Heart right ventricle (tissue), 16 donors: ENCODE measurements around the gene DEDD2. TPM values are rescaled to one million over a fixed set of nuclear protein-coding genes. Genes with fewer than 3 reads are reported as not detected.
A peak's percentile ranks its signal among the peaks of the same experiment; 100 is the strongest.

Experiments used
- ATAC-seq, 8 donors: fragments of 200-7000 bp; cut with Tn5 transposase; one replicate each; pipeline ENCODE4 v1.9.1; 2020; ENCODE audit warnings: mild to moderate bottlenecking in 8 of 8, moderate library complexity in 8 of 8, moderate number of reproducible peaks in 1 of 8
- DNase-seq, 2 donors: peaks; one replicate each; pipeline ENCODE4 v3.0.0-alpha.2; 2020
- H3K27ac ChIP-seq, 10 donors: fragments of 200-600 bp; sonication (generic) in 2 of 10; one replicate each; pipeline versions ENCODE4 v1.5.0 to v1.8.0; 2020 to 2022; ENCODE audit warnings: mild to moderate bottlenecking in 3 of 10
- H3K27me3 ChIP-seq, 7 donors: fragments of 200-600 bp; one replicate each; pipeline ENCODE4 v1.8.0; 2021 to 2022; ENCODE audit warnings: mild to moderate bottlenecking in 2 of 7
- H3K36me3 ChIP-seq, 9 donors: fragments of 200-600 bp; sonication (generic) in 1 of 9; one replicate each; pipeline versions ENCODE4 v1.5.0 to v1.8.0; 2020 to 2022; ENCODE audit warnings: mild to moderate bottlenecking in 2 of 9
- H3K4me1 ChIP-seq, 9 donors: fragments of 200-600 bp; sonication (generic) in 1 of 9; one replicate each; pipeline versions ENCODE4 v1.5.0 to v1.8.0; 2020 to 2022; ENCODE audit warnings: mild to moderate bottlenecking in 4 of 9
- H3K4me3 ChIP-seq, 10 donors: fragments of 200-600 bp; sonication (generic) in 2 of 10; one replicate each; pipeline versions ENCODE4 v1.5.0 to v1.8.0; 2020 to 2022; ENCODE audit warnings: mild to moderate bottlenecking in 7 of 10, moderate library complexity in 2 of 10
- H3K9me3 ChIP-seq, 11 donors: fragments of 200-600 bp in 10 of 11; sonication (generic) in 2 of 11; one replicate each; pipeline versions ENCODE4 v1.5.0 to v1.8.0; 2013 to 2022; ENCODE audit warnings: mild to moderate bottlenecking in 2 of 11, control low read depth in 1 of 11, moderate library complexity in 1 of 11
- CTCF ChIP-seq, 9 donors: fragments of 200-600 bp; sonication (generic) in 2 of 9; IDR thresholded peaks; one replicate each; pipeline versions ENCODE4 v1.5.0 to v1.8.0; 2021 to 2022; ENCODE audit warnings: antibody characterized with exemption in 9 of 9, mild to moderate bottlenecking in 5 of 9, moderate library complexity in 1 of 9
- WGBS, 2 donors: extraction: QIAGEN DNeasy Blood & Tissue Kit; methylation state at CpG; one replicate each; pipeline ENCODE4 v1.1.7; 2013; ENCODE audit warnings: inconsistent platforms in 1 of 2; 5-methylcytosine and 5-hydroxymethylcytosine counted together
- intact Hi-C, 10 donors: fragments of 100-400 bp; cut with DNase I; formaldehyde crosslinking; loops; one replicate each; pipeline versions ENCODE4 v1.11.1 to v1.14.2; 2022
- polyA plus RNA-seq, 2 donors: library from polyadenylated mRNA; stranded (reverse); fragments of 200-250 nt; gene quantifications; one replicate each; pipeline ENCODE4 v1.2.3, GENCODE V29; 2013
- total RNA-seq, 10 donors: library from RNA; stranded (reverse); fragmentation: NEBNext Ultra II Directional in 3 of 10; extraction: Animal tissue kit (Norgen Biotek cat#: 25700) in 3 of 10; gene quantifications; one replicate each; pipeline versions ENCODE4 v1.2.1 to v1.2.4, GENCODE V29; 2021 to 2023
- donor health status: Arrhythmogenic right ventricular cardiomyopathy.
- donor health status: ischemic (EF 13 %, LVEDD 7.1; RV severe dilation, severe dysfunction).
- donor health status: healthy with polysubstance abuse.
- donor health status: DM: no; HTN: yes; CAD: no.
- donor health status: DM: no; HTN: no; CAD: no.
- donor health status: ischemic (EF 25% LVEDD 6.9; RV normal size, moderate dysfunction).
- donor health status: ischemic (EF 25% LVEDD 5.7; RV mildly dilated, moderate dysfunction).
- donor health status: healthy.
- donor health status: DM: yes; HTN: yes; CAD: no.
- donor health status: Ischemic cardiomyopathy.
- donor health status: ischemic (EF 35%, LVEDD 5.7; RV mildly dilated, moderate dysfunction).
- donor health status: nonischemic (EF 11% LVEDD 7.7; RV severe dilation, severe dysfunction).
- donor health status: DM: yes; HTN: yes; CAD: no.
- donor health status: PGD.
- donor health status: ischemic (EF 29% LVEDD 5.4; RV normal size, mild dysfunction).
- donor health status: nonischemic (EF 23%, LVEDD 6.1; RV moderate dilation, normal function).

DEDD2 gene
- total and polyA plus RNA-seq, 12 donors = 9.8 to 20.5 (median 12.6) TPM

GRCh38 chr19:42242512-42243409, 25.3 kb upstream of the DEDD2 start, which contains the start of gene GSK3A:
GSK3A (minus strand) TSS chr19:42242602; CDS start chr19:42242465, 137 bp downstream.
- intact Hi-C loops = loop anchor here in 2 of 10 donors (1.0 to 10.0 kb wide), 3 partner anchors 22 to 192 kb away; partner anchors contain the start of genes MEGF8 (in 1 of the 2) and ZNF526 (in 1 of the 2)
- Histone ChIP-seq H3K27ac (peak within 1 kb of the TSS; percentile 81 to 100 (median 90)), H3K36me3 (peaks cover 0 to 38% (median 0%) of the 10 kb centered on the region in 9 donors), H3K4me3 (peak within 1 kb of the TSS; percentile 76 to 95 (median 86)), H3K9me3 (no peaks in the 10 kb centered on the region), H3K4me1 (peaks cover 17 to 71% (median 57%) of the 10 kb centered on the region in 9 donors), H3K27me3 (no peaks in the 10 kb centered on the region)
- peak; percentile 97 to 99 for DNase-seq
- peak; percentile 84 to 93 (median 90) for ATAC-seq
- 0% methylated on average over 70 to 76 of the region's 76 CpGs for WGBS, 2 donors
- peak in 3 of 9 donors; percentile 11 to 40 (median 18) for TF ChIP-seq CTCF (IDR thresholded peaks at IDR 0.05)

- intact Hi-C loops = loop anchor here in 2 of 10 donors (1.0 to 10.0 kb wide), 2 partner anchors 22 to 193 kb away; partner anchors contain the start of gene ZNF526 (in 1 of the 2)
- H3K4me3 ChIP-seq = peak overlapping the region; percentile 76 to 95 (median 86)
- H3K4me1 ChIP-seq = peaks cover 15 to 64% (median 50%) of the 10 kb centered on the region in 9 donors
- WGBS, 2 donors = 1% methylated on average over 49 of the region's 49 CpGs
- H3K36me3 ChIP-seq = peaks cover 0 to 41% (median 0%) of the 10 kb centered on the region in 9 donors
- no peaks in the 10 kb centered on the region for H3K27me3 ChIP-seq
- no peak for ATAC-seq
- DNase-seq = no peak
- no peak for TF ChIP-seq CTCF (IDR thresholded peaks at IDR 0.05)
- no peaks in the 10 kb centered on the region for H3K9me3 ChIP-seq
- peak overlapping the region; percentile 81 to 100 (median 90) for H3K27ac ChIP-seq
These were observed 24.6 kb upstream of the DEDD2 start for GRCh38 chr19:42242069-42242511.

GRCh38 chr19:42241279-42241678, 23.8 kb upstream of the DEDD2 start:
- DNase-seq = no peak

More at GRCh38 chr19:42241279-42241678, 23.8 kb upstream of the DEDD2 start:
- peak overlapping the region in 4 of 10 donors; percentile 84 to 92 (median 90) for H3K27ac ChIP-seq
- peak overlapping the region in 9 of 10 donors; percentile 76 to 95 (median 87) for H3K4me3 ChIP-seq
- no peaks in the 10 kb centered on the region for H3K27me3 ChIP-seq
- ATAC-seq = no peak
- WGBS, 2 donors = 96% methylated on average over 3 of the region's 3 CpGs
- intact Hi-C loops = loop anchor here in 1 of 10 donors (10.0 kb wide), 1 partner anchor 194 kb away; no protein-coding TSS in a partner anchor
- peaks cover 0 to 43% (median 8%) of the 10 kb centered on the region in 9 donors for H3K36me3 ChIP-seq
- no peak for TF ChIP-seq CTCF (IDR thresholded peaks at IDR 0.05)
- peaks cover 10 to 56% (median 42%) of the 10 kb centered on the region in 9 donors for H3K4me1 ChIP-seq
- no peaks in the 10 kb centered on the region for H3K9me3 ChIP-seq
